HG03135 (cell line): ENCODE measurements around the gene UTP11.

Source experiments
- ATAC-seq: cut with Tn5 transposase; IDR thresholded peaks from one replicate; pipeline ENCODE4 v1.9.1; 2021; ENCODE audit warnings: mild to moderate bottlenecking, moderate library complexity; ENCODE audit not compliant: unreplicated experiment

The UTP11 gene

DNA sequence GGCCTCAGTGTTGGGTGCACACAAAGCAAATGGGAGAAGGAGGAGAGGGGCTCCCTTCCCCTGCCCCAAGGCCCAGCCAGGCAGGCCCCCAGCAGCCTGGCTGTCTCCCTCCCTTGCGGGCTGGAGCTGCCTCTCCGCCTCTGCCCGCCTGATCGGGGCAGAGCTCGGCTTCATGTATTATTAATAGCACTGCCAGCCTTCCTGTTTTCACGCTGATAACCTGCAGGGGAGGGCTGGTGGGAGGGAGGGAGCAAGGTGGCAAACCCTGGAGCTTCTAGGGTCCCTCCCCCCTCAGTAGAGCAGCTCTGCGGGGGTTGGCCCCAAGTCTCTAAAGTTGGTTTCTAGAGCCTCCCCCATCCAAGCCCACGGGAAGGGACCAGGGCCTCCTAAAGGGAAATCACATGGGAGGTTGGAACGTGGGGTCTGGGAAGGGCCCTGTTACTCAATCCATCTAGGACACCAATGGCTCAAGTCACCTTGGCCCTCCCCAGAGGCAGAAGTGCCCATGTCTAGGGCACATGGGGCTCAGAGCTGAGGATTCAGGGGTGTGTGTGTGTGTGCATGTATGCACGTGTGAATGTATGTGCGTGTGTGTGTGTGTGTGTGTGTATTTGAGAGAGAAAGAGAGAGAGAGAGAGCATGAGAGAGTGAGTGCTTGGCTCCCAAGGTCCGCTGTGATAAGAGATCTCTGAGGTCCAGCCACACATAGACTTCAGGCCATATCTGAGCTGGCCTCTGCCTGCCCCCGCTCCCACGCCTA lies 55.9 kb downstream of the UTP11 start:
- ATAC-seq = no peak

DNA sequence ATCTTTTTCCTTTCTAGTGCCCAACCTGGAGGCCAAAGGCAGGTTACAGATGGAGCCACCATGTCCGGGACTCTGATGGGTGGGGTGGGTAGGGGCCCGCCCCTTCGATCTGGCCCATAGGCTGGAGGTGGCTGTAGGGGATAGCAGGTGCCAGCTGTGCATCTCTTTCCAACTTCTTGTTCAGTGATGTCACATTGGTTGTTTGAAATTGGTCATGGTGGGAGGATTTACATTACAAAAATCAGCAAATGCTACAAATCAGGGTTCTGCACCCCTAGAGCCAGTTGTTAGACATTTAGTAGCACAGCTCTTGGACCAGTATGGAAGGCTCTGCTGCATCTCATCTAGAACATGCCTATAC lies 56.4 kb downstream of the UTP11 start:
- no peak for ATAC-seq

DNA sequence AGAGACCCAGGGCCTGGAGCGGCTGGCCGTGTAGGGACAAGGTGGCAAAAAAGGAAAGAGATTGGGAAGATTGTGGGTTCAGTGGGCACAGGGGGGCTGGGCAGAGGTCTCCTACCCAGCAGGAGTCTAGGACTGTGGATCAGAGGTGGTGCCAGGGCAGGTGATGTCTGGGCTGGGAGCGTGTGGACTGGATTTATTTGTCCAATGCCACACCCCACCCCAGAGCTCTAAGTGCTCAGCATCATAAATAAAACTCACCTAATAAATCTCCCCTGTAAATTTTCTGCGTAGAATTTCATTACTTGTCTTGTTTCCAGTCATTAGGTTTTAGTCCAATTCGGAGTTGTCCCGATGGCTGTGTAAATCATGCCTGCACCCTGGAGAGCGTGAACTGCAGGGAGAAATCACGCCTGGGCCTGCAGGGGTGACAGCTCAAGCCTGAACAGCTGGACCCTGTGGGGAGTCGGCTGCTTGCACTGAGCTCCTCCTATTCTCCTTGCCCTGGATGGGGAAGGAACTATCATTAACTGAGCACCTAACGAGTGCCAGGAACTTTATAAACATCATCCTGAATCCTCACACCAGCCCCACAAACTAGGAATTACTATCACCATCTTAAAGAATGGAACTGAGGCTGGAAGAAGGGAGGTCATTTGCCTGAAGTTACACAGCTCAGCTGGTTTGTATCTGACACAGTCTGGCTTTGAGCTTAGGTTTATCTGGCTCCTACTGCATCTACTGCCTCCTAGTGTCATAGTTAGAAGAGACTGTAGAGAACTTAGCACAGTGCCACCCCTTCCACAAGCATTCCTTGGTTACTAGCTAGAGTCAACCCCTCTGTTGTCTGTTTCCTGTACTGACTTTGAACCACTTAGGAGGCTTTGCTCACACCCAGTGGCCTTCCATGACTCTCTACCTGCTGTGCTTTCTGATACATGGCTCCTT lies 59.0 kb downstream of the UTP11 start:
- ATAC-seq = no peak

DNA sequence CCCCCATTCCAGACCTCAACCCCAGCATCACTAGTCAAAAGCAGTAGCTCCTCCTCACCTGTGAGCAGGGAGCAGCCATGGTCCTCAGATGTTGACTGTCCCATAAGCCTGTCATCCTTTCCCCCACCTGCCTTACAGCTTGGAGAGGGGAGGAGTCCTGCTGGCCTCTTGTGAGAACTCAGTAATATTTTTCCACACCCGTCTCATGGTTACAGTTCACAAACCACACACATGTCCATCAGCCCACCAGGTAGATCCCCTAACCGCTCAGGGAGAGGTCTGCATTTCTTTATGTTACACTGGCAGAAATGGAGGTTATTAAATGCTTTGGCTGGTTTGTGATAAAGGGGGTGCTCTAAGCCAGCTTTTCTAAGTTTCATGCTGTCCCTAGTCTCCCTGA lies 60.3 kb downstream of the UTP11 start:
- no peak for ATAC-seq

DNA sequence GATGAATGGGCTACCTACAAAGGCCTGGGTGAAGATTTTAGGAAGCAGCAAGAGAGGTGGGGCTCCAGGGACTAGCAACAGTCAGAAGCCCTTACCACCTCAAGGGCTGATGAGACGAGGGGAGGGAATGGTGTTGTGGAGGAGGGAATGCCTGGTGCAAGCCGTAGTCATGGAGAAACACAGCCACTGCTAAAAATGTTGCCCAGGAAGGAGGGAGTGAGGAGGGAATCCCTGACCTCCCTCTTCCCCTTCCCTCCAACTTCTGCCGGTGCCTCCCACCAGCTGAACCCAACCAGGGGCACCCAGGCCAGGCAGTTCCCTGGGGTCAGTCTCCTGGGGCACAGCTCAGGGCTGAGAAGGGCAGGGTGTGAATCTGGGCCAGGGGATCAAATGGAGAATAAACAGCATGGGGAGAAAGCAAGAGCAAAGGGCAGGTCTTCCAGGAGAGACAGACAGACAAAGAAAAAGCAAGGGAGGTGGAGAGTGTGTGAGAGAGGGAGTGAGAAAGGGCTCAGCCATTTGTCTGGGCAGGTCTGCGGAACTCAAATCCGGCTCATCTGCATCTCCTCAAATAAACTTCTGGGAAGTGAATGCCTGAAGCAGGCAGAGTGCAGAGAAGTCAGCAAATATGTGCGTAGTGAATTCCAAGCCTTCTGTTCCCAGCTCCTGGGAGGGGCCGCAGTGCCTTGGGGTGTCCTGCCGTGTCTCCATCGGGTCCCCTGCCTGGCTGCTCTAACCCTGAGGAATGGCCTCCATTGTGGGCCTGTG lies 61.2 kb downstream of the UTP11 start:
- ATAC-seq = no peak

DNA sequence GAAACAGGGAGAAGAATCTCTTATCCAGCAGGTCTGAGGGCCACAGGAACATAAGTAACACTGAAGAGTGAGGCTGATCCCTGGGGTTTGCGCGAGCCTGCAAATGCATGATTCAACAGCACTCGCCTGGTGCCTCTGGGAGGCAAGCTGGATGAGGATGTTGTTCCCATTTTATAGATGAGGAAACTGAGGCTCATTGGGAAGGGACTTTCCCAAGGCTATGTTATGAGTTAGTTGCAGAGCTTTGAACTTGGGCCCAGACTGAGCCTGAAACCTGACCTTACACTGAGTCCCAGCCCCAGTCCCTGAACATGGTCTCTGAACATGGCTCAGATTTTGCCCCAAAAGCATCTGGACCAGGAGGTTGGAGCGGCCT lies 61.8 kb downstream of the UTP11 start:
- no peak for ATAC-seq
